SK-N-SH treated with all-trans-retinoic acid at 6 μM for 48 hours (cell line): ENCODE measurements around the gene TMEM59L.
"Not testable (repeated sequence)": the region's sequence is repeated elsewhere in the genome, so short reads cannot be mapped to it uniquely, and the experiment has no call there.

Source experiments
- RARB ChIP-seq: fragments of 250-450 bp; sonication (Bioruptor Pico); IDR thresholded peaks from 2 replicates; pipeline ENCODE4 v1.8.0; 2021; ENCODE audit warnings: mild to moderate bottlenecking, moderate library complexity
- ZFP30 ChIP-seq: fragments of 450-650 bp; formaldehyde crosslinking; IDR thresholded peaks from 2 replicates; pipeline ENCODE4 v1.5.0; 2022; ENCODE audit warnings: mild to moderate bottlenecking, moderate library complexity
- TF ChIP-seq, protein P1 (sequence below): fragments of 250-450 bp; sonication (Bioruptor Pico); IDR thresholded peaks from 2 replicates; pipeline ENCODE4 v1.8.0; 2021; ENCODE audit warnings: low read depth, mild to moderate bottlenecking, moderate library complexity, borderline replicate concordance

DNA sequence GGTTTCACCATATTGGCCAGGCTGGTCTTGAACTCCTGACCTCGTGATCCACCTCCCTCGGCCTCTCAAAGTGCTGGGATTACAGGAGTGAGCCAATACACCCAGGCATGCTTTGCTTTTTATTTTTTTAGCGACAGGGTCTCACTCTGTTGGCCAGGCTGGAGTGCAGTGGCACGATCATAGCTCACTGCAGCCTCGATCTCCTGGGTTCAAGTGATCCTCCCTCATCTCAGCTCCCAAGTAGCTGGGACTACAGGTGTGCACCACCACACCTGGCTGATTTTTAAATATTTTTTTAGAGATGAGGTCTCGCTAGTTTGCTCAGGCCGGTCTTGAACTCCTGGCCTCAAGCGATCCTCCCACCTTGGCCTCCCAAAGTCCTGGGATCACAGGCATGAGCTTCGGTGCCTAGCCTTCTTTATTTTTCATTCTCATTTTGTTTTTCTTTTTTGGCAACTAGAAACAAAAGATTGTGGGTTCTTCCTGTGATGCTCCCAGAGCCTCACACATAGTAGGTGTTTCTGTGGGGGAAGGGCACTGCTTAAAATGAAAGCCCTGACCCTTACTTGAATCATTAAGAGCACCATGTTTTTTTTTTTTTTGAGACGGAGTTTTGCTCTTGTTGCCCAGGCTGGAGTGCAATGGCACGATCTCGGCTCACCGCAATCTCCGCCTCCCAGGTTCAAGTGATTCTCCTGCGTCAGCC, 11.8 kb upstream of the TMEM59L start:
- TF ChIP-seq RARB (CRISPR knock-in tag); ZFP30: not testable (repeated sequence)
- TF ChIP-seq, protein P1, sequence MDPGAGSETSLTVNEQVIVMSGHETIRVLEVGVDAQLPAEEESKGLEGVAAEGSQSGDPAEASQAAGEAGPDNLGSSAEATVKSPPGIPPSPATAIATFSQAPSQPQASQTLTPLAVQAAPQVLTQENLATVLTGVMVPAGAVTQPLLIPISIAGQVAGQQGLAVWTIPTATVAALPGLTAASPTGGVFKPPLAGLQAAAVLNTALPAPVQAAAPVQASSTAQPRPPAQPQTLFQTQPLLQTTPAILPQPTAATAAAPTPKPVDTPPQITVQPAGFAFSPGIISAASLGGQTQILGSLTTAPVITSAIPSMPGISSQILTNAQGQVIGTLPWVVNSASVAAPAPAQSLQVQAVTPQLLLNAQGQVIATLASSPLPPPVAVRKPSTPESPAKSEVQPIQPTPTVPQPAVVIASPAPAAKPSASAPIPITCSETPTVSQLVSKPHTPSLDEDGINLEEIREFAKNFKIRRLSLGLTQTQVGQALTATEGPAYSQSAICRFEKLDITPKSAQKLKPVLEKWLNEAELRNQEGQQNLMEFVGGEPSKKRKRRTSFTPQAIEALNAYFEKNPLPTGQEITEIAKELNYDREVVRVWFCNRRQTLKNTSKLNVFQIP (CRISPR knock-in tag), result not testable (repeated sequence)
